CD4-positive, alpha-beta T cell treated with Interferon alpha-2 for 1 hour (primary cell): ENCODE results near the gene RAPGEF1.
A peak's percentile ranks its signal among the peaks of the same experiment; 100 is the strongest.

Experiments
- DNase-seq, 2 donors: peaks; one replicate each; pipeline ENCODE4 v3.0.0-alpha.2; 2020 to 2022

Gene RAPGEF1

GRCh38 chr9:131582466-131583336 is 157.2 kb downstream of the RAPGEF1 start:
- no peak for DNase-seq

- no peak for DNase-seq
Observed at GRCh38 chr9:131582056-131582455, 157.8 kb downstream of the RAPGEF1 start.

GRCh38 chr9:131580358-131580757 is 159.5 kb downstream of the RAPGEF1 start:
- DNase-seq, result no peak

GRCh38 chr9:131579789-131580211 is 160.1 kb downstream of the RAPGEF1 start:
- DNase-seq, result no peak

- peak; percentile 64 for DNase-seq
Observed at GRCh38 chr9:131578731-131579504, 161.0 kb downstream of the RAPGEF1 start.

- DNase-seq, result no peak
Observed at GRCh38 chr9:131578021-131578420, 161.9 kb downstream of the RAPGEF1 start.

GRCh38 chr9:131577005-131578000 is 162.6 kb downstream of the RAPGEF1 start:
- DNase-seq, result no peak

GRCh38 chr9:131575946-131576853 is 163.7 kb downstream of the RAPGEF1 start:
- no peak for DNase-seq

- no peak for DNase-seq
Observed at GRCh38 chr9:131574730-131575640, 164.9 kb downstream of the RAPGEF1 start.

- no peak for DNase-seq
Observed at GRCh38 chr9:131567910-131568309, 172.0 kb downstream of the RAPGEF1 start.

- no peak for DNase-seq
Observed at GRCh38 chr9:131566158-131566557, 173.7 kb downstream of the RAPGEF1 start.

GRCh38 chr9:131565369-131565768 is 174.5 kb downstream of the RAPGEF1 start:
- DNase-seq, result no peak

- DNase-seq, result no peak
Observed at GRCh38 chr9:131562032-131562959, 177.6 kb downstream of the RAPGEF1 start.

- peak in 1 of 2 donors; percentile 27 for DNase-seq
Observed at GRCh38 chr9:131559421-131560000, 180.4 kb downstream of the RAPGEF1 start.

GRCh38 chr9:131557855-131558548 is 181.9 kb downstream of the RAPGEF1 start:
- DNase-seq, result no peak

GRCh38 chr9:131555841-131556673 is 183.8 kb downstream of the RAPGEF1 start:
- no peak for DNase-seq

GRCh38 chr9:131554843-131555351 is 185.0 kb downstream of the RAPGEF1 start:
- DNase-seq, result no peak
